GM21367 (cell line): ENCODE data around the gene CCDC8.
"Not testable (repeated sequence)": the region's sequence is repeated elsewhere in the genome, so short reads cannot be mapped to it uniquely, and the experiment has no call there.

Experiments
- ATAC-seq: cut with Tn5 transposase; IDR thresholded peaks from one replicate; pipeline ENCODE4 v1.9.1; 2021; ENCODE audit not compliant: unreplicated experiment

CCDC8 gene

GRCh38 chr19:46404753-46405468, 8.5 kb downstream of the CCDC8 start:
- no peak for ATAC-seq

DNA sequence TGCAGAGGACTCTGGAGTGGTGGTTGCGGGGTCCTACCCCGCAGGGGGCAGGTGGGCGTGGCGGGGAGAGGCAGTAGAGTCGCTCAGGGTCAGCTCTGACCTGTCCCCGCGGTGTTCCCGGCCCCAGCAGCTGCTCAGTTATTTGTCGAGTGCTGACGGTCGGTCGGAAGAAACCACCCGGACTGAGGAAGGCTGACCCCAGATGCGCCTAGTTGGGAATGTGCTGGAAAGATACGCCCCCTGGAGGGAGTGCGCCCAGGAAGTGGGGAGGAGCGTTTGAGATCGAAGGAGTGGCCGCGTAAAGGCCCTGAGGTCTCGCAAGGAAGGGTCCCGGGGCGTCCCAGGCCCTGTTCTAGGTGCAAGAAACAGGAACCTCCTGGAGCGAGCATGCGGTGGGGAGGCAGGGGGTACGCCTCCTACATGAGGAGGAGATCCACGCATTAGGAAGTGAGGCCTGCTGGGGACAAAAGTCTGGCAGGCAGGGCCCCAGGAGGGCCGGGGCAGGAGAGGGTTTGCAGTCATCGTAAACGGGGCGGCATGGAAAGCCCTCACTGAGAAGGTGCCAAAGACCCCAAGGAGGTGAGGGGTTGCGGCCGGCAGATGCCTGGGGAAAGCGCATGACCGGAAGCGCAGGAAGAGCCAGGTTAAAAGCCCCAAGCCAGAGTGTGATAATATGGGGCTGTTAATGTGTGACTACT, 9.2 kb downstream of the CCDC8 start:
- no peak for ATAC-seq

DNA sequence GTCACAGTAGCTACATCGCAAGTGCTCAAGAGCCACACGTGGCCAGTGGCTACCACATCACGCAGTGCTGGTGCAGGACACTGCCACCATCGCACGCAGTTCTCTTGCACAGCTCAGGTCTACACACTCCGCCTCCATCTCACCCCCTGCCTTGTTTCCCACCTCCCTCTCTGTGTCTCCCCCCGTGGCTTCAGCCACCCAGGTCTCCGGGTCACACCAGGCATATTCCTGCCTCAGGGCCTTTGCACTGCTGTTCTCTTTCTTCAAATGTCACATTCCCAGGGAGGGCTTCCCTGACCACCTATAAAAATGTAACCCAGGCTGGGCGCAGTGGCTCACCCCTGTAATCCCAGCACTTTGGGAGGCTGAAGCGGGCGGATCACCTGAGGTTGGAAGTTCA, 10.6 kb downstream of the CCDC8 start:
- ATAC-seq = no peak

GRCh38 chr19:46397801-46398479, 15.4 kb downstream of the CCDC8 start:
- not testable (repeated sequence) for ATAC-seq

- no peak for ATAC-seq
These were observed 19.0 kb downstream of the CCDC8 start for GRCh38 chr19:46394402-46394797.

DNA sequence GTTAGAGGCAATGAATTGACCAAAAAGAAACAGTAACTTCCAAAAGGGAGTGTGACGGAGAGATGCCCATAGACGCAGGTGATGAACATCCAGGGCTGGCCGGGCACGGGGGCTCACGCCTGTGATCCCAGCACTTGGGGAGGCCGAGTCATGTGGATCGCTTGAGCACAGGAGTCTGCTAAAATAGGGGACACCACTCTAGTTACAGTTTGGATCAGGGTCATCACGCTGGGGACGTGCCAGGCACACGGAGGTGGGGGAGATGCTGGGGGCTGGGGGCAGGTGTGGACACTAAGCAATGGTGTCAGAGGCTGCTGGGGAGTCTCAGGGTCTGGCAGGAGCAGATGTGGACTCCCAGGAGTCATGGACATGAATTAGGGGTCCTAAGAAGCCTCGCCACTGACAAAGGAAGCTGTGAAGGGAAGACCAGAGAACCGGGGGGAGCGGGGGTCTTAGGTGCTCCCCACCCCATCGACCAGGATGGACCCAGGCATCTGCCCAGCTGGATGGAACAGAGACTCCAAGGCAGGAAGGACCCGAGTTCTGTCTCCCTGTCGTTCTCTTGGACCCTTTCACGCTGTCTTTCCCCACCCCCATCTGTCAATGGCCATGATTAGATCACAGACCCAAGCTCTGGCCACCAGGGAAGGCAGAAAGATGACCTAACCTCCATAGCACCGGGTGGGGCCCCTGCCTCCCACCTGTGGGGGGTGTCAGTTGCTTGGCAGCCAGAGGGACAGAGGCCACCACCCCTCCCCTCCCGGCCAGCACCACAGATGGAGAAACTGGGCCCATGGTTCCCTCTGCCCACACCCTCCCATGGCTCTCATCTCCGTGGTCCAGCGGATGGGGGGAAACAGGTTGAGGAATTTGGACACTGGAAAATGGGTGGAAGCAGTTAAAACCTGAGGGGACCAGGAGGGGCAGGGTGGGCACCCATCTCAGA, 19.6 kb downstream of the CCDC8 start:
- ATAC-seq = no peak

DNA sequence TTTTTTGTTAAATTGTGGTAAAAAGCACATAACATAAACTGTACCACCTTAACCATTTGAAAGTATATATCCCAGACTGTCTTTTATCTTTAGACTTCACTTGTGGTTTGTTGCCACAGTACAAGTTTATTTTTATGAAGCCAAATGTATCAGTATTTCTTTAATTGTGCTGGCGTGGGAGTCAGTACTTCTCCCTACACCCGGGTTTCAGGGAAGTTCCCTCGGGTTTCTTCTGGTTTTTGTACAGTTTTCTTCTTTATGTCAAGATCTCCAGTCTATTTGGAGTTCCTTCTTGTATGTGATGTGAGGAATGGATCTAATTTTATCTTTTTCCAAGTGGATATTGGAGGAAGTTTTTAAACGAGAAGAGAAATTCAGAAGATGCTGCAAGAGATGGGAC, 20.5 kb downstream of the CCDC8 start:
- no peak for ATAC-seq

- ATAC-seq = no peak
These were observed 21.0 kb downstream of the CCDC8 start for GRCh38 chr19:46392252-46392801.

GRCh38 chr19:46391296-46392251, 21.8 kb downstream of the CCDC8 start:
- ATAC-seq = no peak

GRCh38 chr19:46390866-46391265, 22.5 kb downstream of the CCDC8 start:
- ATAC-seq = no peak

- no peak for ATAC-seq
These were observed 23.1 kb downstream of the CCDC8 start for GRCh38 chr19:46390121-46390858.

- ATAC-seq = no peak
These were observed 24.9 kb downstream of the CCDC8 start for GRCh38 chr19:46388311-46389095.

- ATAC-seq = no peak
These were observed 25.6 kb downstream of the CCDC8 start for GRCh38 chr19:46387713-46388130.

DNA sequence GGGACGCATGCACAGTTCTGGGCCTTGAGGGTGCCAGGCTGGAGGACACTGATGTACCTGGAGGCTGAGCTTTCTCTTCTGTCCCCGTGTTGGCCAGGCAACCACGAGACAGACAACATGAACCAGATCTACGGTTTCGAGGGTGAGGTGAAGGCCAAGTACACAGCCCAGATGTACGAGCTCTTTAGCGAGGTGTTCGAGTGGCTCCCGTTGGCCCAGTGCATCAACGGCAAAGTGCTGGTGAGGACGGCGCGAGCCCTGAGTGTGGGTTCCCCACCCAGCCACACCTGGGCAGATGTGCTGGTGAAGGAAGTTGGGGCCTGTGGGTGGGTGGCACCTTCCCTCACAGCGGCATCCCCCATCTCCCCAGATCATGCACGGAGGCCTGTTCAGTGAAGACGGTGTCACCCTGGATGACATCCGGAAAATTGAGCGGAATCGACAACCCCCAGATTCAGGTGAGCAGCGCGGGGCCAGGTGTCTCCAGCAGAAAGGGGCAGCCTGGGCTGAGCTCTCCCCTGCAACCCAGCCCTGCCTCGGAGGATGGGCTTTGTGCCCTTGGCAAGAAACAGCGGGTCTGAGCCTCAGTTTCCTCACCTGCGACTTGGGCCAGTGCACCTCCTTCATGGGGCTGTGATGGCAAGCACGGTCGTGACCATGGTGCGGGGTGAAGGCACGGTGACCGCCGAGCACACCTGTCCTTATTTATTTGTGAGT, 26.2 kb downstream of the CCDC8 start:
- no peak for ATAC-seq

- no peak for ATAC-seq
These were observed 27.2 kb downstream of the CCDC8 start for GRCh38 chr19:46386151-46386550.

GRCh38 chr19:46385636-46386035, 27.7 kb downstream of the CCDC8 start:
- no peak for ATAC-seq

DNA sequence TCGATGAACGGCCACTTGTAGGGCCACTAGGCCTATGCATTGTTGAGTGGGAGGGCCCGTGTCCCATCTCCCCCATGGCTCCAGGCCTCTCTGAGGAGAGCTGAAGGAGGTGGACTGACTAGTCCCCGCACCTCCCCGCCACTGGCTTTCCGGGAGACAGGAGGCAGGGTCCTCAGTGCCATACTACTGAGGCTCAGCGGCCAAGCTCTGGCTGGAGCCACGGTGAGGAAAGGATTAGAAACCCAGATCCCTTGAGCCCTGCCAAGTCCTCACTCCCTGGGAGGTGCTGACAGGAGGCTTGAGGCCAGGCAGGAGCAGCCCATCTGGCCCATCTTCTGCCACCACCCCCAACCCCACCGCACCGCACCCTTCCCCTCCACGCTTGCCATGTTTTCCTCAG, 29.0 kb downstream of the CCDC8 start:
- no peak for ATAC-seq
